SK-N-SH treated with all-trans-retinoic acid at 6 μM for 48 hours (cell line): ENCODE measurements around the gene SLC12A8.

Experiments
- PPARA ChIP-seq: fragments of 250-450 bp; sonication (Bioruptor Pico); IDR thresholded peaks from 2 replicates; pipeline ENCODE4 v1.5.0; 2020; ENCODE audit warnings: mild to moderate bottlenecking, borderline replicate concordance
- TCF4 ChIP-seq: fragments of 250-450 bp; sonication (Bioruptor Pico); IDR thresholded peaks from 2 replicates; pipeline ENCODE4 v1.8.0; 2021; ENCODE audit warnings: mild to moderate bottlenecking, moderate library complexity, borderline replicate concordance
- ZC3H10 ChIP-seq: fragments of 250-450 bp; sonication (Bioruptor Pico); IDR thresholded peaks from 2 replicates; pipeline ENCODE4 v1.5.1; 2021; ENCODE audit warnings: mild to moderate bottlenecking, moderate library complexity
- ZFP30 ChIP-seq: fragments of 450-650 bp; formaldehyde crosslinking; IDR thresholded peaks from 2 replicates; pipeline ENCODE4 v1.5.0; 2022; ENCODE audit warnings: mild to moderate bottlenecking, moderate library complexity

DNA sequence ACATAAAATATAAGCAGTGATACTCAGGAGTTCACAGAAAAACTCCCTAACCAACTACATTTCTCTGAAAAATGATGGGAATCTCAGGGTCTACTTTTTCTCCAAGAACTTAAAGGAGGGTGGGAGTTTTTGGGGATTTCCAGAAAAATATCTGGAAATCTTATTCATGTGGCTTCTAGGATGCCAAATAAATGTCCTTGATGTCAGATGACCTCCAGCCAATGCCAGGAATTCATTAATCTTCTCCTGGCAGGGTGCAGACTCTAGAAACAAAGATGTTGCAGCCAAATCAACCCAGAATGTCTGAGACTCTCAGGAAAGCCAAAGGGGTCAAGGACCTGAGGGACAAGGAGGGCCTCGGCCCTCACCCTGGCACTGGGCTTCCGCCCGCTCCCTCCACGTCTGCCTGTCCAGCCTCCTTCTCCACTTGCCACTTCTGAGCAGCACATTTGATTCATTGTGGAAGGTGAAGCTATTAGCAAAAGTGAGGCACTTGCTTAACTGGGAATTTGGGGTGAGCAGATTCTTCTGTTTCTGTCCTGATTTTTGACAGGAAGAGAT is 94.8 kb downstream of the SLC12A8 start:
- no peak for TF ChIP-seq ZFP30 (CRISPR knock-in tag)
- TF ChIP-seq TCF4 (CRISPR knock-in tag) = no peak
- TF ChIP-seq PPARA (CRISPR knock-in tag) = no peak
- TF ChIP-seq ZC3H10 (CRISPR knock-in tag) = no peak
